OCI-M1 (cell line): ENCODE measurements around the gene PRDM5.
"Not testable (repeated sequence)": the region's sequence is repeated elsewhere in the genome, so short reads cannot be mapped to it uniquely, and the experiment has no call there.

ENCODE experiments used
- DNase-seq: peaks from one replicate; lab custom pipeline; 2025; lab: John Stamatoyannopoulos, UW

The PRDM5 gene

DNA sequence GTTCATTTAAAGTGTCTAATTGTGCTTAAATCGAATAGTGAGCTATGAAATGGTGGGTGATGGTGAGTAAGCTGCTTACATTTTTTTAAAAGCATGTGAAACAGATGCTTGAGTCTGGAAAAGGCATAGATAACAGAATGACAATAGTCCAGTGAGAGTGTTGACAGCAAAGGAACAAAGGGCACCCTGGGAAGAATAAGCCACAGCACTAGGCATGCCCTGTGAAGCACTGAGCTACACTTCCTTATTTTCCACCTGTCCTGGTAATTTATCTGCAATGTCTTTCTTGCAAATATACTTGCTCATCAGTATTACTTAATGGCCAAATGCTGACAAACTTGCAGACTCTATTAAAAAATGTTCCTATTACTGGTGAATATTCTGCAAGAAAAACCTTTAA lies 168.7 kb downstream of the PRDM5 start:
- peak; percentile 13 for DNase-seq

- DNase-seq, result no peak
Measured at GRCh38 chr4:120750152-120750525, 172.4 kb downstream of the PRDM5 start.

DNA sequence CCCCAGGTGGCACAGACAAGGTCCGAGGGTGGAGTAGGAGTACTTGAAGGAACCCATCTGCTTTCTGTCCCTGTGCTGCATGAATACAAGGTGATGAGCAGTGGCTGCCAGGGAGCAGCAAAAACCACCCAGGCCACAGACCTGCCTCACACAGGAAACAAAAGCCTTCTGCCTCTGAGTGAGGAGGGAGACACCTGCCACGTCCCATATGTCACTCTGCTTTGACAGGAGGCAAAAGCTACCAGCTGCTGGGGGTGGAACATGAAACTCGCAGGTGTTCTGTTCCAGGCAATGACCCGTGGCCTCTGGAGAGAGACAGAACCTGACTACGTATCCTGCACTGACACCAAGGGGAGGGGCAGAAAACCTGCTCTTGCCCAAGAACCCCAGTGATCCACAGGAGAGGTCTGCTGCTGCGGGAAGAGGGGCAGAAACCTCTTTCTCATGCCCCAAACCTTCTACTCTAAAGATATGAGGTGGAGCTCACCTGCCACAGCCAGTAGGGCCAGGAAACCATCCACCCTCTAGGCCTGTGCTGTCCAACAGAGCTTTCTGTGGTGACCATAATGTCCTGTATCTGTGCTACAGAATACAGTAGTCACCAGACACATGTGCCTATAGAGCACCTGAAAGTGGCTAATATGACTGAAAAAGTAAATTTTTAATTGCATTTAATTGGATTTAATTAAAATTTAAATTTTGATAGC lies 172.9 kb downstream of the PRDM5 start:
- no peak for DNase-seq

GRCh38 chr4:120741636-120742035 lies 180.9 kb downstream of the PRDM5 start:
- not testable (repeated sequence) for DNase-seq

DNA sequence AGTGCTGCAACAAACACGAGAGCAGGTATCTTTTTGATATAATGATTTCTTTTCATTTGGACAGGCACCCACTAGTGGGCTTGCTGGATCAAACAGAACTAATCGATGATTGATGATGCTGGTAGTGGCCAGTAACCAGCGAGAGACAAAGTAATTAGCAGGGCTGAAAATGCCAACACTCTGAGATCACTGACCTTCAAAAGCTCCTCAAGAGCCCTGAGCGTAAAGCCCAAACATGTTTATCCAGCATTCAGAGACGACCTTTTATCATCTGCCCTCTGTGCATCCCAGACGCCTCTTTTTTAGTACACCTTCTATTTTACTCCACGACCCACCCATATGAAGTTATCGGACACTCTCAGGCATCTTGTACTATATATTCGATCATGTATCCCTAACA lies 186.2 kb downstream of the PRDM5 start:
- no peak for DNase-seq

GRCh38 chr4:120733968-120734367 lies 188.6 kb downstream of the PRDM5 start:
- DNase-seq, result no peak

GRCh38 chr4:120733054-120733453 lies 189.5 kb downstream of the PRDM5 start:
- no peak for DNase-seq

DNA sequence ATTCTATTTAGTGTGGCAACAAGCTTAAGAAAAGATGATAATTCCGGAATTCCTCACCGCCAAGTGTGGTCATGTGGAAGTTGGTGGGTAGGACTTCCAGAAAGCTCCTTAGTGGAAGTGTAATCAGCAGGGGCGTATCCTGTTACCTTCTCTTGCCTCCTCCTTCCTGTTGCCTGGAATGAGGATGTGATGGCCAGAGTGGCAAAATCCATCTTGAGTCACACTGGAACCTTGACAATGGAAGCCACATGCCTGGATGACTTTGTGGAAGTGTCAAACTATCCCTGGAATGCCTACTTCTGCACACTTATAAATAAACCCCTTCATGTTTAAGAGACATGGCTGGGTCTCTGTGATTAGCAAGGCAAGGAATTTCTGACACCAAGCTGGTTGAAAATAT lies 191.0 kb downstream of the PRDM5 start:
- no peak for DNase-seq

GRCh38 chr4:120730777-120731320 lies 191.7 kb downstream of the PRDM5 start:
- DNase-seq, result no peak

- no peak for DNase-seq
Measured at GRCh38 chr4:120728892-120729675, 193.4 kb downstream of the PRDM5 start.

- no peak for DNase-seq
Measured at GRCh38 chr4:120725639-120726580, 196.6 kb downstream of the PRDM5 start.

DNA sequence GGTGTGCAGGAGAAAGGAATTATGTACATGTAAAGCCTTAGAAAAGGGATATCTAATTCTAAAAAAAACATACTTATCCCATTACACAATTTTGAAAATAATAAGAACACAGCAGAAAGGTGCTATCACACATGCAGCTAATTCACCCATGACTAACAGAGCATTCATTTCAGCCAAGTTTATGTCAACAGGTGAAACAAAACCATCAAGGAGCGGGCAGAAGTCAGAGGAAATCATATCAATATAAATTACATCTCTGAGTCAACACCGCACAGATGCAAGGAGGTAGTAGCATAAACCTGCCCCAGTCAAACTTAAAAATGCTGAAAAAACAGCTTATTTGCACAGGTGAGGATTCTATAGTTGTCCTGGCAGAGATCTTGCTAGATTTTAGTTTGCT lies 197.9 kb downstream of the PRDM5 start:
- no peak for DNase-seq

GRCh38 chr4:120723986-120724385 lies 198.5 kb downstream of the PRDM5 start:
- no peak for DNase-seq

DNA sequence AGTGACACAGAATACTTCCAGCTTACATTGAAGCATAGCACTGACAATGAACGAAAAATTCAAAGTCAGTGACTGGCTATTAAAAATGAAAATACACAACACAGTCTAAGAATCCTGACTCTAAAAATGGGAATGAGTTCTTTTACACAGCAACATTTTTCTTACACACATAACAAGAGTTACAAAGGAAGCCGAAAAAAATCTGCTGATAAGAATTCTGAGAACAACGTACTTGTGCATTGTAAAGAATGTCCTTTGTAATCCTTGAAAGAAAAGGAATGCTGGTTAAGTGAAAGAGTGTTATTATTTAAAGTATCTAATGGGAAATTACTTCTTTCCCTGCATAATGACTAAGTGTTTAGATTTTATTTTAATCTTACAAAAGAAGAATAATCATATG lies 199.4 kb downstream of the PRDM5 start:
- DNase-seq, result no peak

- DNase-seq, result no peak
Measured at GRCh38 chr4:120722655-120723054, 199.9 kb downstream of the PRDM5 start.

- no peak for DNase-seq
Measured at GRCh38 chr4:120720354-120720934, 202.1 kb downstream of the PRDM5 start.

- peak; percentile 59 for DNase-seq
Measured at GRCh38 chr4:120718979-120719566, 203.5 kb downstream of the PRDM5 start.

DNA sequence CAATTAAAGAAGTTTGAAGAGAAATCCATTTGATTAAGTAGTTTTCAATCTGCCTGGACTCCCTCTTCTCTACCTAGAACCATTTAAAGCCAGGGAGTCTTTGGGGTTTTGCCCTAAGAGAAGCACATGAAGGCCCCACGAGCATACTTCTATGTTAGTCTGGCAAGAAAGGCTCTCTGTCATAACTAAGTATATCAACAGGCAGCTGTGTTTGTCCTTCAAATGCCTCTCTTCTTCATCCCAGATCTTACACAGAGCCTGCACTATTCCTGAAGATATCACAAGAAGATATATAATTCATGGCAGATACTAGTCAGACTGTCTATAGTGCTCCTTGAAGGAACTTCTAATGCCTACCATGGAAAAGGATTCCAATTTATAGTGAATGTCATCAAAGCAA lies 206.2 kb downstream of the PRDM5 start:
- DNase-seq, result no peak

DNA sequence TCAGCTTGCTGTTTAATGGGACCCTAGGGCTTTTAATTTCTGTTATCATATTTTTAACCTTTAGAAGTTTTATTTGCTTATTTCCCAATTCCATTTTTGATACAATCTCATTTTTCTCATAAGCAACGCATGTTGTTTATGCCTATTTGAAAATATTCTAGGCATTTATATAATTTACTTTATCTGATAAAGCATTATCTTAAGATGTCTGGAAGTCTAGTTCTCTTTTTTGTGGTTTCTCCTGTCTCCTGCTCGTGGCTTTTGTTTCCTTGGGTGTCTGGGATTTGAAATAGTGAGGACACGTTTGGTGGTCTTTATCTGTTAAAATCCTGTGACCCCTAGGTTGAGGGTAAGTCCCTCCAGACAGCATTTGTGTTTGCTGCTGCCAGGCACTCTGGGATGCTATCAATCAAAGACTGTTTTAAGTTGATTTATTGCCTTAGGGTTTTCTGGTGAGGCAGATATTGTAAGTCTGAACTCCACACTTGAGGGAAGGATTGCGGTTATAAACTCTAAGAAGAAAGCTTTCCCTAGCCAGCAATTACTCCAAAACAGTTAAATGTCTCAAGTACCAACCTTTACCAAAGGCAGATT lies 208.0 kb downstream of the PRDM5 start:
- peak; percentile 10 for DNase-seq

- no peak for DNase-seq
Measured at GRCh38 chr4:120709991-120710390, 212.5 kb downstream of the PRDM5 start.

- no peak for DNase-seq
Measured at GRCh38 chr4:120704538-120704937, 218.0 kb downstream of the PRDM5 start.
